GM19438 (cell line): ENCODE results near the gene IGSF21.
"Not testable (repeated sequence)": the region's sequence is repeated elsewhere in the genome, so short reads cannot be mapped to it uniquely, and the experiment has no call there.

Source experiments
- ATAC-seq: cut with Tn5 transposase; IDR thresholded peaks from one replicate; pipeline ENCODE4 v1.9.1; 2021; ENCODE audit warnings: low read depth; ENCODE audit not compliant: unreplicated experiment

The IGSF21 gene

GRCh38 chr1:18142969-18143368, 35.4 kb downstream of the IGSF21 start:
- no peak for ATAC-seq

GRCh38 chr1:18144062-18144461, 36.5 kb downstream of the IGSF21 start:
- ATAC-seq, result no peak

- ATAC-seq, result no peak
Measured at GRCh38 chr1:18144916-18145647, 37.5 kb downstream of the IGSF21 start.

- no peak for ATAC-seq
Measured at GRCh38 chr1:18145851-18146618, 38.4 kb downstream of the IGSF21 start.

GRCh38 chr1:18146886-18147285, 39.3 kb downstream of the IGSF21 start:
- no peak for ATAC-seq

- no peak for ATAC-seq
Measured at GRCh38 chr1:18147672-18148071, 40.1 kb downstream of the IGSF21 start.

- ATAC-seq, result no peak
Measured at GRCh38 chr1:18148461-18148860, 40.9 kb downstream of the IGSF21 start.

GRCh38 chr1:18149027-18149641, 41.5 kb downstream of the IGSF21 start:
- no peak for ATAC-seq

GRCh38 chr1:18151436-18152122, 44.0 kb downstream of the IGSF21 start:
- no peak for ATAC-seq

- ATAC-seq, result no peak
Measured at GRCh38 chr1:18154430-18155194, 47.0 kb downstream of the IGSF21 start.

- ATAC-seq, result no peak
Measured at GRCh38 chr1:18155881-18156385, 48.3 kb downstream of the IGSF21 start.

- ATAC-seq, result no peak
Measured at GRCh38 chr1:18157352-18157751, 49.8 kb downstream of the IGSF21 start.

- ATAC-seq, result no peak
Measured at GRCh38 chr1:18157968-18158367, 50.4 kb downstream of the IGSF21 start.

- no peak for ATAC-seq
Measured at GRCh38 chr1:18158714-18159113, 51.1 kb downstream of the IGSF21 start.

GRCh38 chr1:18160290-18160942, 52.8 kb downstream of the IGSF21 start:
- no peak for ATAC-seq

- no peak for ATAC-seq
Measured at GRCh38 chr1:18161690-18162089, 54.1 kb downstream of the IGSF21 start.

GRCh38 chr1:18165640-18166039, 58.0 kb downstream of the IGSF21 start:
- ATAC-seq, result not testable (repeated sequence)

- ATAC-seq, result no peak
Measured at GRCh38 chr1:18166341-18166740, 58.7 kb downstream of the IGSF21 start.

GRCh38 chr1:18166929-18167328, 59.3 kb downstream of the IGSF21 start:
- no peak for ATAC-seq

GRCh38 chr1:18170444-18170843, 62.8 kb downstream of the IGSF21 start:
- ATAC-seq, result no peak
